HG02943 (cell line): Measurements from ENCODE around the gene RPL35A.

Source experiments
- ATAC-seq: cut with Tn5 transposase; IDR thresholded peaks from one replicate; pipeline ENCODE4 v1.9.1; 2021; ENCODE audit warnings: mild to moderate bottlenecking, low read depth, moderate library complexity; ENCODE audit not compliant: unreplicated experiment

The RPL35A gene

GRCh38 chr3:197994736-197995135 lies 44.7 kb downstream of the RPL35A start:
- no peak for ATAC-seq

- no peak for ATAC-seq
Observed at GRCh38 chr3:197996855-197997254, 46.9 kb downstream of the RPL35A start.

- ATAC-seq = no peak
Observed at GRCh38 chr3:197997936-197998335, 47.9 kb downstream of the RPL35A start.
